HepG2 (cell line): ENCODE measurements around the gene BCL2.

ENCODE experiments used
- CHD2 ChIP-seq: IDR thresholded peaks from 2 replicates; pipeline ENCODE4 v1.6.1; 2011; ENCODE audit warnings: low read depth, low read length, improper control_type of control experiment
- ESRRA ChIP-seq: sonication (generic); formaldehyde crosslinking; IDR thresholded peaks from 2 replicates; pipeline ENCODE4 v1.5.1; 2020; ENCODE audit warnings: mild to moderate bottlenecking, low read depth, missing genetic modification reagents
- FOXA1 ChIP-seq, 2 experiments: fragments of 450-650 bp in 1 of 2; sonication (generic) in 1 of 2; formaldehyde crosslinking in 1 of 2; IDR thresholded peaks; 2 replicates each; pipeline versions ENCODE4 v1.4.0 to v1.6.1; 2016 to 2020; ENCODE audit warnings: missing genetic modification reagents in 1 of 2
- MAFK ChIP-seq, 2 experiments: IDR thresholded peaks in 1 of 2; conservative IDR thresholded peaks in 1 of 2; 2 replicates each; pipeline ENCODE4 v1.6.1; 2011; ENCODE audit warnings: improper control_type of control experiment in 2 of 2, low read length in 2 of 2
- POLR2AphosphoS2 ChIP-seq: IDR thresholded peaks from 2 replicates; pipeline ENCODE4 v1.6.1; 2011; ENCODE audit warnings: low read depth, low read length, improper control_type of control experiment
- SMC3 ChIP-seq: IDR thresholded peaks from 2 replicates; pipeline ENCODE4 v1.6.1; 2011; ENCODE audit warnings: low read length, improper control_type of control experiment
- SRF ChIP-seq: IDR thresholded peaks from 2 replicates; pipeline ENCODE4 v1.6.1; 2011; ENCODE audit warnings: mild to moderate bottlenecking, low read depth, low read length, moderate library complexity
- SUZ12 ChIP-seq: fragments of 150-350 bp; IDR thresholded peaks from 2 replicates; pipeline ENCODE4 v1.6.1; 2014; ENCODE audit warnings: low read depth, low read length
- ZFP62 ChIP-seq: sonication (generic); formaldehyde crosslinking; IDR thresholded peaks from 2 replicates; pipeline ENCODE4 v1.4.0; 2020; ENCODE audit warnings: missing genetic modification reagents
- TF ChIP-seq, protein P1 (sequence below): sonication (generic); formaldehyde crosslinking; IDR thresholded peaks from 2 replicates; pipeline ENCODE4 v1.5.0; 2020; ENCODE audit warnings: mild to moderate bottlenecking, missing genetic modification reagents, moderate library complexity
- TF ChIP-seq, protein P2 (sequence below): sonication (generic); formaldehyde crosslinking; IDR thresholded peaks from 2 replicates; pipeline ENCODE4 v1.4.0; 2020; ENCODE audit warnings: missing genetic modification reagents

DNA sequence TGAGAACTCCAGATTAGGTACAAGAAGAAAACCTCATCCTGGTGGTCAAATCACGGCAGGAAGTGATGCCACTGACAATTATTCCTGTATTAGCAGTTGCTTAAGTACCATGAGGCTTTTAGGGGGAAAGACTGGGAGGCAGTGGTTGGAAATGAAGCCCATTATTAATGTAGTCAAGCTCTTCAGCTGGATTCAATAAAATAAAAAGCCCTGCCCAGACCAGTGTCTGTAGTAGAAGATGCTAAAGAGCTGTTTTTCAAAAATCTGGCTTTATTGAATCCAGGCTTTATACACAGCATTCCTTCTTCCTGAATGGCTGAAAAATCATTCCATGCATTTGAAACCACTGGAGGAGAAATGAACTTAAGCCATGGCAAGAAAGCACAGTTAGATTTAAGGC is 155.2 kb downstream of the BCL2 start:
- TF ChIP-seq SUZ12 (no peak), SMC3 (no peak), POLR2AphosphoS2 (no peak), SRF (no peak), ZFP62 (no peak), CHD2 (no peak), ESRRA (no peak), FOXA1 (IDR thresholded peaks at IDR 0.05) (no peak), FOXA1 (CRISPR knock-in tag; IDR thresholded peaks at IDR 0.05) (no peak), MAFK (conservative IDR thresholded peaks at IDR 0.05 in 1 of 2, IDR thresholded peaks at IDR 0.05 in 1 of 2; ENCODE audit: low read length in 2 of 2) (no peak)
- TF ChIP-seq, protein P1, sequence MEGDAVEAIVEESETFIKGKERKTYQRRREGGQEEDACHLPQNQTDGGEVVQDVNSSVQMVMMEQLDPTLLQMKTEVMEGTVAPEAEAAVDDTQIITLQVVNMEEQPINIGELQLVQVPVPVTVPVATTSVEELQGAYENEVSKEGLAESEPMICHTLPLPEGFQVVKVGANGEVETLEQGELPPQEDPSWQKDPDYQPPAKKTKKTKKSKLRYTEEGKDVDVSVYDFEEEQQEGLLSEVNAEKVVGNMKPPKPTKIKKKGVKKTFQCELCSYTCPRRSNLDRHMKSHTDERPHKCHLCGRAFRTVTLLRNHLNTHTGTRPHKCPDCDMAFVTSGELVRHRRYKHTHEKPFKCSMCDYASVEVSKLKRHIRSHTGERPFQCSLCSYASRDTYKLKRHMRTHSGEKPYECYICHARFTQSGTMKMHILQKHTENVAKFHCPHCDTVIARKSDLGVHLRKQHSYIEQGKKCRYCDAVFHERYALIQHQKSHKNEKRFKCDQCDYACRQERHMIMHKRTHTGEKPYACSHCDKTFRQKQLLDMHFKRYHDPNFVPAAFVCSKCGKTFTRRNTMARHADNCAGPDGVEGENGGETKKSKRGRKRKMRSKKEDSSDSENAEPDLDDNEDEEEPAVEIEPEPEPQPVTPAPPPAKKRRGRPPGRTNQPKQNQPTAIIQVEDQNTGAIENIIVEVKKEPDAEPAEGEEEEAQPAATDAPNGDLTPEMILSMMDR (CRISPR knock-in tag): no peak
- TF ChIP-seq, protein P2, sequence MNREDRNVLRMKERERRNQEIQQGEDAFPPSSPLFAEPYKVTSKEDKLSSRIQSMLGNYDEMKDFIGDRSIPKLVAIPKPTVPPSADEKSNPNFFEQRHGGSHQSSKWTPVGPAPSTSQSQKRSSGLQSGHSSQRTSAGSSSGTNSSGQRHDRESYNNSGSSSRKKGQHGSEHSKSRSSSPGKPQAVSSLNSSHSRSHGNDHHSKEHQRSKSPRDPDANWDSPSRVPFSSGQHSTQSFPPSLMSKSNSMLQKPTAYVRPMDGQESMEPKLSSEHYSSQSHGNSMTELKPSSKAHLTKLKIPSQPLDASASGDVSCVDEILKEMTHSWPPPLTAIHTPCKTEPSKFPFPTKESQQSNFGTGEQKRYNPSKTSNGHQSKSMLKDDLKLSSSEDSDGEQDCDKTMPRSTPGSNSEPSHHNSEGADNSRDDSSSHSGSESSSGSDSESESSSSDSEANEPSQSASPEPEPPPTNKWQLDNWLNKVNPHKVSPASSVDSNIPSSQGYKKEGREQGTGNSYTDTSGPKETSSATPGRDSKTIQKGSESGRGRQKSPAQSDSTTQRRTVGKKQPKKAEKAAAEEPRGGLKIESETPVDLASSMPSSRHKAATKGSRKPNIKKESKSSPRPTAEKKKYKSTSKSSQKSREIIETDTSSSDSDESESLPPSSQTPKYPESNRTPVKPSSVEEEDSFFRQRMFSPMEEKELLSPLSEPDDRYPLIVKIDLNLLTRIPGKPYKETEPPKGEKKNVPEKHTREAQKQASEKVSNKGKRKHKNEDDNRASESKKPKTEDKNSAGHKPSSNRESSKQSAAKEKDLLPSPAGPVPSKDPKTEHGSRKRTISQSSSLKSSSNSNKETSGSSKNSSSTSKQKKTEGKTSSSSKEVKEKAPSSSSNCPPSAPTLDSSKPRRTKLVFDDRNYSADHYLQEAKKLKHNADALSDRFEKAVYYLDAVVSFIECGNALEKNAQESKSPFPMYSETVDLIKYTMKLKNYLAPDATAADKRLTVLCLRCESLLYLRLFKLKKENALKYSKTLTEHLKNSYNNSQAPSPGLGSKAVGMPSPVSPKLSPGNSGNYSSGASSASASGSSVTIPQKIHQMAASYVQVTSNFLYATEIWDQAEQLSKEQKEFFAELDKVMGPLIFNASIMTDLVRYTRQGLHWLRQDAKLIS: no peak
